Adrenal gland (tissue), 5 donors: ENCODE measurements around the gene FAF1.

Experiments
- POLR2A ChIP-seq, 2 donors: fragments of 450-650 bp; IDR thresholded peaks; one replicate each; pipeline ENCODE4 v1.6.1; 2017; ENCODE audit warnings: antibody characterized with exemption in 2 of 2, mild to moderate bottlenecking in 2 of 2, moderate library complexity in 1 of 2
- TF ChIP-seq, protein P1 (sequence below), 6 experiments: fragments of 450-650 bp in 4 of 6; fragments of 200-600 bp in 2 of 6; sonication (generic) in 1 of 6; IDR thresholded peaks; 1 replicate in 5 of 6; 2 replicates in 1 of 6; pipeline versions ENCODE4 v1.5.1 to v1.8.0; 2016 to 2021; ENCODE audit warnings: antibody characterized with exemption in 6 of 6, mild to moderate bottlenecking in 2 of 6, moderate library complexity in 1 of 6
- donor health status: DM: no; HTN: no; CAD: no.

DNA sequence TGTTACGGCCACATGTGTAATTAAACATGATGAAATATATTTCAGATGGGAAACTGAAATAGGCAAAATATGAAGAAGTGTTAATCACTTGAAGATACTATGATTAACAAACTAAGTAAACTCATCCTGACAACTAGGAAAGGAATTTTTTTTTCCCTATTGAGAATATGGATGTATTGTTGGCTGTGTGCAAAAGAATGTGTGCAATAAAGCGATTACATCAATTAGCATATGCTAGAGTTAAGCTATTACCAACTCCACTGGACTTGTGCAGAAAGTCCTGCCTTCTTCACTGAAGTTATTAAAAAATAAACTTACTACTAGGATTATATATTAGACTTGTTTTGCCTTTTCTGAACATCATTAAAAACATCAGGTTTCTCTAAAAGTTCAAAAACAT is 393.7 kb downstream of the FAF1 start:
- TF ChIP-seq, protein P1, sequence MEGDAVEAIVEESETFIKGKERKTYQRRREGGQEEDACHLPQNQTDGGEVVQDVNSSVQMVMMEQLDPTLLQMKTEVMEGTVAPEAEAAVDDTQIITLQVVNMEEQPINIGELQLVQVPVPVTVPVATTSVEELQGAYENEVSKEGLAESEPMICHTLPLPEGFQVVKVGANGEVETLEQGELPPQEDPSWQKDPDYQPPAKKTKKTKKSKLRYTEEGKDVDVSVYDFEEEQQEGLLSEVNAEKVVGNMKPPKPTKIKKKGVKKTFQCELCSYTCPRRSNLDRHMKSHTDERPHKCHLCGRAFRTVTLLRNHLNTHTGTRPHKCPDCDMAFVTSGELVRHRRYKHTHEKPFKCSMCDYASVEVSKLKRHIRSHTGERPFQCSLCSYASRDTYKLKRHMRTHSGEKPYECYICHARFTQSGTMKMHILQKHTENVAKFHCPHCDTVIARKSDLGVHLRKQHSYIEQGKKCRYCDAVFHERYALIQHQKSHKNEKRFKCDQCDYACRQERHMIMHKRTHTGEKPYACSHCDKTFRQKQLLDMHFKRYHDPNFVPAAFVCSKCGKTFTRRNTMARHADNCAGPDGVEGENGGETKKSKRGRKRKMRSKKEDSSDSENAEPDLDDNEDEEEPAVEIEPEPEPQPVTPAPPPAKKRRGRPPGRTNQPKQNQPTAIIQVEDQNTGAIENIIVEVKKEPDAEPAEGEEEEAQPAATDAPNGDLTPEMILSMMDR (IDR thresholded peaks at IDR 0.05), result no peak
- no peak for TF ChIP-seq POLR2A (IDR thresholded peaks at IDR 0.05)
